ENCODE results near the gene PPP1R16B. TPM values are rescaled to one million over a fixed set of nuclear protein-coding genes. Genes with fewer than 3 reads are reported as not detected.

Gene PPP1R16B
- total and polyA plus RNA-seq, 2 experiments from 2014 or later: 0.28 to 0.33 TPM

- Histone ChIP-seq H3K4me3 (no peak overlapping the region), H3K4me2 (peak overlapping the region; percentile 72), H3K9me3 (ENCODE audit: low read depth) (no peaks in the 10 kb centered on the region), H3K36me3 (replicated peaks; ENCODE audit: insufficient read depth, low read depth) (no peaks in the 10 kb centered on the region), H4K20me1 (ENCODE audit: insufficient read depth, poor library complexity, severe bottlenecking) (no peaks in the 10 kb centered on the region), H3K4me1 (ENCODE audit: insufficient read depth) (no peaks in the 10 kb centered on the region), H3K79me2 (no peaks in the 10 kb centered on the region), H3K27me3 (peaks cover 23% of the 10 kb centered on the region), H3K9me2 (replicated peaks; ENCODE audit: insufficient read depth) (no peaks in the 10 kb centered on the region), H2AFZ (no peak overlapping the region), H3K27ac (no peak overlapping the region)
- DNase-seq (ENCODE audit: low spot score): no peak
- TF ChIP-seq EZH2phosphoT487 (IDR thresholded peaks at IDR 0.05; ENCODE audit: low read depth, severe bottlenecking, unreplicated experiment): no peak
- no peak for TF ChIP-seq CTCF (IDR thresholded peaks at IDR 0.05; ENCODE audit: poor library complexity)
- TF ChIP-seq EZH2 (IDR thresholded peaks at IDR 0.05; ENCODE audit: borderline replicate concordance): no peak
- WGBS (ENCODE audit: low lambda C conversion rate, missing lambda C conversion rate): 30% methylated on average over 28 of the region's 30 CpGs
Measured at GRCh38 chr20:38894091-38894847, 88.8 kb downstream of the PPP1R16B start.

- no peaks in the 10 kb centered on the region for H3K4me1 ChIP-seq (ENCODE audit: insufficient read depth)
- no peaks in the 10 kb centered on the region for H3K9me3 ChIP-seq (ENCODE audit: low read depth)
- H3K4me3 ChIP-seq: no peak overlapping the region
- WGBS (ENCODE audit: low lambda C conversion rate, missing lambda C conversion rate): 79% methylated on average over 9 of the region's 9 CpGs
- H3K27ac ChIP-seq: no peak overlapping the region
- TF ChIP-seq EZH2 (IDR thresholded peaks at IDR 0.05; ENCODE audit: borderline replicate concordance) (no peak), EZH2phosphoT487 (IDR thresholded peaks at IDR 0.05; ENCODE audit: low read depth, severe bottlenecking, unreplicated experiment) (no peak), CTCF (IDR thresholded peaks at IDR 0.05; ENCODE audit: poor library complexity) (no peak)
- no peaks in the 10 kb centered on the region for H4K20me1 ChIP-seq (ENCODE audit: insufficient read depth, poor library complexity, severe bottlenecking)
- no peaks in the 10 kb centered on the region for H3K36me3 ChIP-seq (replicated peaks; ENCODE audit: insufficient read depth, low read depth)
- DNase-seq (ENCODE audit: low spot score): no peak
- no peaks in the 10 kb centered on the region for H3K79me2 ChIP-seq
- H3K9me2 ChIP-seq (replicated peaks; ENCODE audit: insufficient read depth): no peaks in the 10 kb centered on the region
- H3K4me2 ChIP-seq: no peak overlapping the region
- H2AFZ ChIP-seq: no peak overlapping the region
- H3K27me3 ChIP-seq: peaks cover 23% of the 10 kb centered on the region
Measured at GRCh38 chr20:38895098-38895949, 89.8 kb downstream of the PPP1R16B start.

- Histone ChIP-seq H3K27ac (no peak overlapping the region), H4K20me1 (ENCODE audit: insufficient read depth, poor library complexity, severe bottlenecking) (no peaks in the 10 kb centered on the region), H3K9me2 (replicated peaks; ENCODE audit: insufficient read depth) (no peaks in the 10 kb centered on the region), H3K4me3 (no peak overlapping the region), H3K79me2 (no peaks in the 10 kb centered on the region), H2AFZ (no peak overlapping the region), H3K9me3 (ENCODE audit: low read depth) (no peaks in the 10 kb centered on the region), H3K4me1 (ENCODE audit: insufficient read depth) (no peaks in the 10 kb centered on the region), H3K4me2 (no peak overlapping the region), H3K27me3 (peaks cover 23% of the 10 kb centered on the region), H3K36me3 (replicated peaks; ENCODE audit: insufficient read depth, low read depth) (no peaks in the 10 kb centered on the region)
- no peak for TF ChIP-seq CTCF (IDR thresholded peaks at IDR 0.05; ENCODE audit: poor library complexity)
- TF ChIP-seq EZH2 (IDR thresholded peaks at IDR 0.05; ENCODE audit: borderline replicate concordance): no peak
- no peak for TF ChIP-seq EZH2phosphoT487 (IDR thresholded peaks at IDR 0.05; ENCODE audit: low read depth, severe bottlenecking, unreplicated experiment)
- DNase-seq (ENCODE audit: low spot score): no peak
Measured at GRCh38 chr20:38896009-38896594, 90.6 kb downstream of the PPP1R16B start.
